GM04504 (cell line): ENCODE measurements around the gene PCDHA9.

Experiments used
- DNase-seq: peaks from one replicate; pipeline ENCODE4 v3.0.0-alpha.2; 2012; ENCODE audit warnings: low read depth

The PCDHA9 gene

DNA sequence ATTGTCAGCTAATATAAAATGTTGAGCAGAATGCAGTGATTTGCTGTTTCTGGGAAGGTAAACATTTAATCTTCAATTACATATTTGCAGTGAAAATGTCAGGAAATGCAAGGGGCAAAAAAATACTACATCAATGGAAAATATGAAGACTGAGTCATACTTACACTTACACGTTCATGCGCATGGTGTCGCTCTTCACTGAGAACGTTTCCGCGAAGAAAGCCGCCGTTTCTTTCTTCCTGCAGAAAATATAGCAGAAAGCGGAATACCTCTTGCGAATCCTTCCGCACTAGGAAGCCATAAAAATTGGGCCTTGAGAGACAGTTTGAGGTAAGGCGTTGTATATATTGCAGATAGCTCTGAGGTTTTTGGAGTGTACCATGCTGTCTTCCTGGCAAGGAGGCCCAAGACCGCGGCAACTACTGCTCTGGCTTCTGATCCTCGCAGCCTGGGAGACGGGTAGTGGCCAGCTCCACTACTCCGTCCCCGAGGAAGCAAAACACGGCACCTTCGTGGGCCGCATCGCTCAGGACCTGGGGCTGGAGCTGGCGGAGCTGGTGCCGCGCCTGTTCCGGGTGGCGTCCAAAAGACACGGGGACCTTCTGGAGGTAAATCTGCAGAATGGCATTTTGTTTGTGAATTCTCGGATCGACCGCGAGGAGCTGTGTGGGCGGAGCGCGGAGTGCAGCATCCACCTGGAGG lies 33.9 kb downstream of the PCDHA9 start, which contains the start of gene PCDHA13:
TSS of gene PCDHA13 (plus strand) at position 236 of the 702 bp plus-strand sequence. CDS start at position 381, 145 bp downstream.
- no peak for DNase-seq

GRCh38 chr5:140882591-140882899 lies 34.4 kb downstream of the PCDHA9 start:
- DNase-seq = no peak

- DNase-seq = no peak
Measured at GRCh38 chr5:140883373-140883772, 35.2 kb downstream of the PCDHA9 start.

DNA sequence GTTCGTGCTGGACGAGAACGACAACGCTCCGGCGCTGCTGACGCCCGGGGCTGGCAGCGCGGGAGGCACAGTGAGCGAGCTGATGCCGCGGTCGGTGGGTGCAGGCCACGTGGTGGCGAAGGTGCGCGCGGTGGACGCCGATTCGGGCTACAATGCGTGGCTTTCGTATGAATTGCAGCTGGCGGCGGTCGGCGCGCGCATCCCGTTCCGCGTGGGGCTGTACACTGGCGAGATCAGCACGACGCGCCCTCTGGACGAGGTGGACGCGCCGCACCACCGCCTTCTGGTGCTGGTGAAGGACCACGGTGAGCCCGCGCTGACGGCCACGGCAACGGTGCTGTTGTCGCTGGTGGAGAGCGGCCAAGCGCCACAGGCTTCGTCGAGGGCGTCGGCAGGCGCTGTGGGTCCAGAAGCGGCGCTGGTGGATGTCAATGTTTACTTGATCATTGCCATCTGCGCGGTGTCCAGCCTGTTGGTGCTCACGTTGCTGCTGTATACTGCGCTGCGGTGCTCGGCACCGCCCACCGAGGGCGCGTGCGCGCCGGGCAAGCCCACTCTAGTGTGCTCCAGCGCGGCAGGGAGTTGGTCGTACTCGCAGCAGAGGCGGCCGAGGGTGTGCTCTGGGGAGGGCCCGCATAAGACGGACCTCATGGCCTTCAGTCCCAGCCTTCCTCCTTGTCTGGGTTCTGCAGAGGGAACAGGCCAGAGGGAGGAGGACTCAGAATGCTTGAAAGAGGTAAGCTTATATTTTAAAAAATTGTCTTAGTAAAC lies 35.9 kb downstream of the PCDHA9 start:
- no peak for DNase-seq
